OCI-LY1 (cell line): ENCODE results near the gene PDE3A.

ENCODE experiments used
- EZH2 ChIP-seq: fragments of 200-600 bp; sonication (generic), shearing (Covaris generic); IDR thresholded peaks from 2 replicates; pipeline ENCODE4 v1.8.0; 2017; ENCODE audit warnings: borderline replicate concordance, mixed run types, mild to moderate bottlenecking, antibody characterized with exemption, low read length, moderate library complexity, mixed read lengths
- TF ChIP-seq, protein P1 (sequence below): fragments of 200-600 bp; sonication (generic), shearing (Covaris generic); IDR thresholded peaks from 2 replicates; pipeline ENCODE4 v1.5.1; 2017; ENCODE audit warnings: mild to moderate bottlenecking, antibody characterized with exemption, low read length, moderate library complexity, mixed read lengths

DNA sequence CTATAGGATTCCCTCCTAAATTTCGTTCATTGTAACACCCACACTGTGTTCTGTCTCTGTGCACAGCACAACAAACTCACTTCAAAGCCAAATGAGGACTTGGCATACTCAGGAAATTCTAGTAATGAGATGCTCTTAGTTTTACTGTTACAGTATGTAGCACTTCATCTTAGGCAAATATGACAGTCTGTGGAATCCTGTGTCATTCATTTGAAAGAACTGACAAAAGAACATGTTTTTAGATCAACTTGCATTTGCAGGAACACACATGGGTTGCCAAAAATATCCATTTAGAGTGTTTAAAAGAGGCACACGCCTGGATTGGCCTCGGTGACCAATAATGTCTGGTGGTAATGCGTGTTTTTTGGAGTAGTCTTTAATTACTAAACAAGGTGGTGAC is 56.5 kb downstream of the PDE3A start:
- TF ChIP-seq, protein P1, sequence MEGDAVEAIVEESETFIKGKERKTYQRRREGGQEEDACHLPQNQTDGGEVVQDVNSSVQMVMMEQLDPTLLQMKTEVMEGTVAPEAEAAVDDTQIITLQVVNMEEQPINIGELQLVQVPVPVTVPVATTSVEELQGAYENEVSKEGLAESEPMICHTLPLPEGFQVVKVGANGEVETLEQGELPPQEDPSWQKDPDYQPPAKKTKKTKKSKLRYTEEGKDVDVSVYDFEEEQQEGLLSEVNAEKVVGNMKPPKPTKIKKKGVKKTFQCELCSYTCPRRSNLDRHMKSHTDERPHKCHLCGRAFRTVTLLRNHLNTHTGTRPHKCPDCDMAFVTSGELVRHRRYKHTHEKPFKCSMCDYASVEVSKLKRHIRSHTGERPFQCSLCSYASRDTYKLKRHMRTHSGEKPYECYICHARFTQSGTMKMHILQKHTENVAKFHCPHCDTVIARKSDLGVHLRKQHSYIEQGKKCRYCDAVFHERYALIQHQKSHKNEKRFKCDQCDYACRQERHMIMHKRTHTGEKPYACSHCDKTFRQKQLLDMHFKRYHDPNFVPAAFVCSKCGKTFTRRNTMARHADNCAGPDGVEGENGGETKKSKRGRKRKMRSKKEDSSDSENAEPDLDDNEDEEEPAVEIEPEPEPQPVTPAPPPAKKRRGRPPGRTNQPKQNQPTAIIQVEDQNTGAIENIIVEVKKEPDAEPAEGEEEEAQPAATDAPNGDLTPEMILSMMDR, result no peak
- TF ChIP-seq EZH2, result no peak
